A549 (cell line): ENCODE data around the gene OR52W1. TPM values are rescaled to one million over a fixed set of nuclear protein-coding genes. Genes with fewer than 3 reads are reported as not detected.

ENCODE experiments used
- ATAC-seq, 2 experiments: fragments of 200-7000 bp in 1 of 2; fragments of >200 bp in 1 of 2; cut with Nextera tagmentation in 1 of 2; cut with Tn5 transposase in 1 of 2; 3 replicates each; pipeline versions ENCODE4 v1.8.0 to v1.9.1; 2018 to 2020; ENCODE audit warnings: mild to moderate bottlenecking in 1 of 2, moderate library complexity in 1 of 2
- CTCF ChIA-PET: fragments of 300-600 bp; sonication (Branson Sonifier 250); formaldehyde crosslinking; extraction: SDS; loops from one replicate; lab custom pipeline; 2021; ENCODE audit warnings: antibody characterized with exemption, inconsistent platforms; lab: Yijun Ruan, JAX
- POLR2A ChIA-PET: fragments of 350-600 bp; formaldehyde crosslinking; extraction: SDS; loops from one replicate; lab custom pipeline; 2021; ENCODE audit warnings: antibody characterized with exemption, inconsistent platforms; lab: Yijun Ruan, JAX
- DNase-seq, 2 experiments: peaks; one replicate each; pipeline versions ENCODE4 v3.0.0 to v3.0.0-alpha.2; 2011 to 2016; ENCODE audit warnings: low read depth in 1 of 2, low spot score in 1 of 2
- FAIRE-seq: peaks from 2 replicates; lab custom pipeline; 2011; peaks lifted over from hg19 to GRCh38; lab: Jason Lieb, UNC
- H3K27ac ChIP-seq, 2 experiments: fragments of >200 bp; sonication (Bioruptor Twin); formaldehyde crosslinking; 3 replicates each; pipeline ENCODE4 v1.5.1; 2016 to 2017
- H3K4me1 ChIP-seq: fragments of >200 bp; sonication (Bioruptor Twin); formaldehyde crosslinking; 3 replicates; pipeline ENCODE4 v1.6.1; 2016
- H3K4me2 ChIP-seq: fragments of >200 bp; sonication (Bioruptor Twin); formaldehyde crosslinking; 3 replicates; pipeline ENCODE4 v1.6.1; 2016
- H3K4me3 ChIP-seq: fragments of >200 bp; sonication (Bioruptor Twin); formaldehyde crosslinking; 3 replicates; pipeline ENCODE4 v1.5.1; 2016
- H3K9me3 ChIP-seq: fragments of >200 bp; sonication (Bioruptor Twin); formaldehyde crosslinking; 3 replicates; pipeline ENCODE4 v1.6.1; 2016
- ATOH8 ChIP-seq: fragments of 250-450 bp; sonication (Bioruptor Pico); IDR thresholded peaks from 2 replicates; pipeline ENCODE4 v1.5.0; 2020; ENCODE audit warnings: low read depth, mild to moderate bottlenecking, moderate library complexity
- CBX8 ChIP-seq: fragments of 200-600 bp; sonication (generic); IDR thresholded peaks from 2 replicates; pipeline ENCODE4 v1.6.1; 2016
- CHD2 ChIP-seq: fragments of 150-350 bp; IDR thresholded peaks from 2 replicates; pipeline ENCODE4 v1.6.1; 2014; ENCODE audit warnings: low read length; ENCODE audit not compliant: partially characterized antibody
- CHD4 ChIP-seq: fragments of 200-600 bp; sonication (generic); IDR thresholded peaks from 2 replicates; pipeline ENCODE4 v1.6.1; 2016; ENCODE audit warnings: antibody characterized with exemption, mild to moderate bottlenecking, borderline replicate concordance
- CTCF ChIP-seq: fragments of >200 bp; sonication (Bioruptor Twin); formaldehyde crosslinking; IDR thresholded peaks from 3 replicates; pipeline ENCODE4 v1.5.1; 2016
- EHF ChIP-seq: fragments of 250-450 bp; sonication (Bioruptor Pico); IDR thresholded peaks from 2 replicates; pipeline ENCODE4 v1.5.0; 2020; ENCODE audit warnings: mild to moderate bottlenecking
- EHMT2 ChIP-seq: fragments of 200-600 bp; sonication (generic); IDR thresholded peaks from 2 replicates; pipeline ENCODE4 v1.6.1; 2016; ENCODE audit warnings: antibody characterized with exemption, low read depth, mild to moderate bottlenecking, moderate library complexity
- ELK1 ChIP-seq: fragments of 150-350 bp; IDR thresholded peaks from 2 replicates; pipeline ENCODE4 v1.6.1; 2014; ENCODE audit warnings: low read depth, mild to moderate bottlenecking, low read length
- EP300 ChIP-seq, 2 experiments: fragments of >200 bp; sonication (Bioruptor Twin); formaldehyde crosslinking; IDR thresholded peaks; 2 replicates in 1 of 2; 3 replicates in 1 of 2; pipeline ENCODE4 v1.6.1; 2016 to 2017
- ESRRA ChIP-seq: fragments of 150-350 bp; IDR thresholded peaks from 2 replicates; pipeline ENCODE4 v1.6.1; 2014; ENCODE audit warnings: mild to moderate bottlenecking, low read length, borderline replicate concordance
- FOXS1 ChIP-seq: fragments of 250-450 bp; sonication (Bioruptor Pico); IDR thresholded peaks from 2 replicates; pipeline ENCODE4 v1.5.0; 2020; ENCODE audit warnings: mild to moderate bottlenecking, moderate library complexity
- GATA3 ChIP-seq: IDR thresholded peaks from 2 replicates; pipeline ENCODE4 v1.6.1; 2012; ENCODE audit warnings: borderline replicate concordance
- HEYL ChIP-seq: fragments of 250-450 bp; sonication (Bioruptor Pico); IDR thresholded peaks from 2 replicates; pipeline ENCODE4 v1.8.0; 2021; ENCODE audit warnings: mild to moderate bottlenecking, moderate library complexity
- HOXA7 ChIP-seq: fragments of 250-450 bp; sonication (Bioruptor Pico); IDR thresholded peaks from 2 replicates; pipeline ENCODE4 v1.5.0; 2020; ENCODE audit warnings: mild to moderate bottlenecking, moderate library complexity
- JUN ChIP-seq, 2 experiments: fragments of >200 bp; sonication (Bioruptor Twin); formaldehyde crosslinking; IDR thresholded peaks; 2 replicates in 1 of 2; 3 replicates in 1 of 2; pipeline ENCODE4 v1.6.1; 2016 to 2017
- JUNB ChIP-seq: fragments of >200 bp; sonication (Bioruptor Twin); formaldehyde crosslinking; IDR thresholded peaks from 2 replicates; pipeline ENCODE4 v1.6.1; 2016
- KDM5A ChIP-seq: fragments of 200-600 bp; sonication (generic); IDR thresholded peaks from 2 replicates; pipeline ENCODE4 v1.6.1; 2016; ENCODE audit warnings: antibody characterized with exemption, mild to moderate bottlenecking
- MAX ChIP-seq: IDR thresholded peaks from 2 replicates; pipeline ENCODE4 v1.6.1; 2012
- MAZ ChIP-seq: fragments of 150-350 bp; IDR thresholded peaks from 2 replicates; pipeline ENCODE4 v1.6.1; 2014; ENCODE audit warnings: antibody characterized with exemption, low read depth, low read length, borderline replicate concordance
- MYC ChIP-seq: IDR thresholded peaks from 2 replicates; pipeline ENCODE4 v1.6.1; 2012; ENCODE audit warnings: mild to moderate bottlenecking, inconsistent platforms, low read length, improper control_type of control experiment, borderline replicate concordance
- NR3C1 ChIP-seq: fragments of >200 bp; sonication (Bioruptor Twin); formaldehyde crosslinking; IDR thresholded peaks from 3 replicates; pipeline ENCODE4 v1.6.1; 2017
- PBX3 ChIP-seq: IDR thresholded peaks from 2 replicates; pipeline ENCODE4 v1.6.1; 2012
- PHF8 ChIP-seq: fragments of 200-600 bp; sonication (generic); IDR thresholded peaks from 2 replicates; pipeline ENCODE4 v1.6.1; 2016; ENCODE audit warnings: low read depth, mild to moderate bottlenecking, antibody characterized with exemption, moderate library complexity, borderline replicate concordance
- POLR2A ChIP-seq: IDR thresholded peaks from 2 replicates; pipeline ENCODE4 v1.6.1; 2012; ENCODE audit warnings: mild to moderate bottlenecking, low read length
- ZFP36 ChIP-seq: fragments of 450-650 bp; IDR thresholded peaks from 2 replicates; pipeline ENCODE4 v1.6.1; 2014; ENCODE audit warnings: borderline replicate concordance; ENCODE audit not compliant: partially characterized antibody
- ZNF302 ChIP-seq: fragments of 250-450 bp; sonication (Bioruptor Pico); IDR thresholded peaks from 2 replicates; pipeline ENCODE4 v1.9.0; 2021; ENCODE audit warnings: inconsistent platforms, mild to moderate bottlenecking, moderate library complexity
- ZSCAN20 ChIP-seq: fragments of 250-450 bp; sonication (Bioruptor Pico); IDR thresholded peaks from 2 replicates; pipeline ENCODE4 v1.8.0; 2022; ENCODE audit warnings: mild to moderate bottlenecking, moderate library complexity
- WGBS: methylation state at CpG from one replicate; pipeline ENCODE4 v1.1.6; 2017; ENCODE audit errors: missing lambda C conversion rate; 5-methylcytosine and 5-hydroxymethylcytosine counted together
- polyA plus RNA-seq, 4 experiments: library from polyadenylated mRNA; depleted of rRNA in 3 of 4; stranded (reverse); fragments of >200 nt; fragmentation: RNase III in 1 of 4; extraction: RNeasy Plus Mini Kit Qiagen cat#74134 plus additional on column Dnase treatment in 1 of 4; gene quantifications; 2 replicates in 3 of 4; 3 replicates in 1 of 4; pipeline ENCODE4 v1.2.3, GENCODE V29; 2011 to 2017

Gene OR52W1
- polyA plus RNA-seq, 2 of the 4 experiments (the other 2 are of a cell fraction) = not detected

- TF ChIP-seq EHMT2 = no peak
Measured at GRCh38 chr11:6202041-6202440, 3.0 kb downstream of the OR52W1 start (continued).

- Histone ChIP-seq H3K4me3 (no peak overlapping the region), H3K9me3 (no peaks in the 10 kb centered on the region), H3K4me1 (no peaks in the 10 kb centered on the region), H3K4me2 (no peak overlapping the region), H3K27ac (no peak overlapping the region)
- POLR2A ChIA-PET = no interaction called here
- 80% methylated on average over 3 of the region's 3 CpGs for WGBS
- no peak for FAIRE-seq
- TF ChIP-seq MAZ (no peak), ZSCAN20 (CRISPR knock-in tag) (no peak), CHD4 (no peak)
- no peak for DNase-seq
- CTCF ChIA-PET = interaction anchor here (0.6 to 2.1 kb wide), 2 partner anchors 14 to 109 kb away, joined by 4 to 5 read pairs; no protein-coding TSS in a partner anchor
- ATAC-seq = no peak
Measured at GRCh38 chr11:6203327-6203726, 4.3 kb downstream of the OR52W1 start.

GRCh38 chr11:6204706-6205105, 5.7 kb downstream of the OR52W1 start:
- TF ChIP-seq MAZ (no peak), CHD4 (no peak), NR3C1 (no peak), CBX8 (no peak), ATOH8 (CRISPR knock-in tag) (no peak), JUNB (no peak), ZNF302 (CRISPR knock-in tag) (no peak), POLR2A (no peak), PHF8 (no peak), KDM5A (no peak), MYC (no peak), EHF (CRISPR knock-in tag) (no peak), PBX3 (no peak), EP300 (IDR thresholded peaks at IDR 0.05) (no peak), ESRRA (no peak)
- DNase-seq = no peak
- 100% methylated on average over 1 of the region's 1 CpG for WGBS
- CTCF ChIA-PET = interaction anchor here (0.6 to 2.7 kb wide), 5 partner anchors 11 to 181 kb away, joined by 3 to 6 read pairs (median 3); no protein-coding TSS in a partner anchor
- H3K4me1 ChIP-seq = no peaks in the 10 kb centered on the region
- no peak overlapping the region for H3K27ac ChIP-seq
- no peak for ATAC-seq
- no peak overlapping the region for H3K4me2 ChIP-seq
- POLR2A ChIA-PET = no interaction called here
- FAIRE-seq = no peak
- H3K9me3 ChIP-seq = no peaks in the 10 kb centered on the region
- H3K4me3 ChIP-seq = no peak overlapping the region

GRCh38 chr11:6205366-6205765, 6.3 kb downstream of the OR52W1 start, which contains the start of gene C11orf42:
Gene C11orf42 (plus strand): TSS chr11:6205557. CDS start chr11:6205616, 59 bp downstream.
- H3K4me2 ChIP-seq = no peak within 1 kb of the TSS
- H3K4me1 ChIP-seq = no peaks in the 10 kb centered on the region
- TF ChIP-seq EP300 (IDR thresholded peaks at IDR 0.05) = no peak
- no peak for TF ChIP-seq MAX
- no peak for TF ChIP-seq ELK1
- no peak for TF ChIP-seq GATA3
- TF ChIP-seq CHD2 = no peak
- no peak for TF ChIP-seq JUN (IDR thresholded peaks at IDR 0.05)
- no peak for TF ChIP-seq HEYL
- no peak for TF ChIP-seq CTCF
- no peak for TF ChIP-seq HOXA7 (CRISPR knock-in tag)
- no peak for TF ChIP-seq ZFP36
- no peak for TF ChIP-seq POLR2A
- no peak for TF ChIP-seq FOXS1
- no peak for TF ChIP-seq CBX8
- H3K4me3 ChIP-seq = no peak within 1 kb of the TSS
- no peaks in the 10 kb centered on the region for H3K9me3 ChIP-seq
- H3K27ac ChIP-seq = no peak within 1 kb of the TSS
- ChIA-PET POLR2A (no interaction called here), CTCF (interaction anchor here (0.5 to 2.7 kb wide), 4 partner anchors 12 to 154 kb away, joined by 3 to 6 read pairs (median 4); no protein-coding TSS in a partner anchor)
- DNase-seq (no peak), ATAC-seq (no peak), FAIRE-seq (no peak)
- 100% methylated on average over 1 of the region's 1 CpG for WGBS
